Hepatocyte (in vitro differentiated cells): ENCODE results near the gene UBTF.

Experiments
- EZH2 ChIP-seq: fragments of 200-600 bp; sonication (generic); IDR thresholded peaks from 2 replicates; pipeline ENCODE4 v1.6.1; 2016; ENCODE audit warnings: antibody characterized with exemption, mild to moderate bottlenecking, borderline replicate concordance
- EZH2phosphoT487 ChIP-seq: fragments of 200-600 bp; sonication (generic); IDR thresholded peaks from one replicate; pipeline ENCODE4 v1.6.1; 2018; ENCODE audit warnings: antibody characterized with exemption, mild to moderate bottlenecking, low read depth, moderate library complexity; ENCODE audit not compliant: unreplicated experiment, severe bottlenecking
- TF ChIP-seq, protein P1 (sequence below): fragments of 200-600 bp; sonication (generic); IDR thresholded peaks from 2 replicates; pipeline ENCODE4 v1.5.1; 2016; ENCODE audit warnings: antibody characterized with exemption, mild to moderate bottlenecking; ENCODE audit not compliant: poor library complexity

DNA sequence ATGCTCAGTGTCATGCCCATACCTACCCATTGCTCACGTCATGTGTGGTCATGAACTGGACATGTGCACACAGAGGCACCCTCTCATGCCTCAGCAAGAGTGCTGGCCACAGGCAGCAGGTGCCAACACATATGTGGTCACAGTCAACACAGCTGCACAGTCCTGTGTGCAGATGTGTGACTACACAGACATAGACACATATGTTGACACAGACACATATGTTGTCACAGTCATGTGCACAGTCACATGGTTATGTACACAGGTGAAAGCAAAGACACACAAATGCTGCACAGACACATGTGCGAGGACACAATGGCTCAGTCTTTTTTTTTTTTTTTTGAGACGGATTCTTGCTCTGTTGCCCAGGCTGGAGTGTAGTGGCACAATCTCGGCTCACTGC is 37.2 kb upstream of the UBTF start:
- TF ChIP-seq EZH2 (no peak), EZH2phosphoT487 (no peak)
- TF ChIP-seq, protein P1, sequence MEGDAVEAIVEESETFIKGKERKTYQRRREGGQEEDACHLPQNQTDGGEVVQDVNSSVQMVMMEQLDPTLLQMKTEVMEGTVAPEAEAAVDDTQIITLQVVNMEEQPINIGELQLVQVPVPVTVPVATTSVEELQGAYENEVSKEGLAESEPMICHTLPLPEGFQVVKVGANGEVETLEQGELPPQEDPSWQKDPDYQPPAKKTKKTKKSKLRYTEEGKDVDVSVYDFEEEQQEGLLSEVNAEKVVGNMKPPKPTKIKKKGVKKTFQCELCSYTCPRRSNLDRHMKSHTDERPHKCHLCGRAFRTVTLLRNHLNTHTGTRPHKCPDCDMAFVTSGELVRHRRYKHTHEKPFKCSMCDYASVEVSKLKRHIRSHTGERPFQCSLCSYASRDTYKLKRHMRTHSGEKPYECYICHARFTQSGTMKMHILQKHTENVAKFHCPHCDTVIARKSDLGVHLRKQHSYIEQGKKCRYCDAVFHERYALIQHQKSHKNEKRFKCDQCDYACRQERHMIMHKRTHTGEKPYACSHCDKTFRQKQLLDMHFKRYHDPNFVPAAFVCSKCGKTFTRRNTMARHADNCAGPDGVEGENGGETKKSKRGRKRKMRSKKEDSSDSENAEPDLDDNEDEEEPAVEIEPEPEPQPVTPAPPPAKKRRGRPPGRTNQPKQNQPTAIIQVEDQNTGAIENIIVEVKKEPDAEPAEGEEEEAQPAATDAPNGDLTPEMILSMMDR: no peak
